Non-pigmented ciliary epithelial cell (primary cell): Measurements from ENCODE around the gene PUS3.
"Not testable (repeated sequence)": the region's sequence is repeated elsewhere in the genome, so short reads cannot be mapped to it uniquely, and the experiment has no call there.

Experiments used
- DNase-seq: peaks from one replicate; pipeline ENCODE4 v3.0.0-alpha.2; 2010; ENCODE audit warnings: low read depth

The PUS3 gene

GRCh38 chr11:125916683-125917347 is 13.8 kb upstream of the PUS3 start:
- DNase-seq: no peak

GRCh38 chr11:125914601-125915000 is 11.6 kb upstream of the PUS3 start:
- not testable (repeated sequence) for DNase-seq

GRCh38 chr11:125910226-125910849 is 7.3 kb upstream of the PUS3 start:
- no peak for DNase-seq

- DNase-seq: no peak
Observed at GRCh38 chr11:125904678-125905077, 1.7 kb upstream of the PUS3 start.

GRCh38 chr11:125903711-125904659 is 979 bp upstream of the PUS3 start, which contains the start of gene DDX25:
DDX25 (plus strand) TSS chr11:125904508; CDS start chr11:125904518, 10 bp downstream.
- no peak for DNase-seq

- DNase-seq: no peak
Observed at GRCh38 chr11:125902277-125902926, 604 bp downstream of the PUS3 start.

- DNase-seq: no peak
Observed at GRCh38 chr11:125901872-125902271, 1.1 kb downstream of the PUS3 start.

GRCh38 chr11:125892994-125893393 is 10.0 kb downstream of the PUS3 start:
- DNase-seq: no peak

- DNase-seq: no peak
Observed at GRCh38 chr11:125892071-125892470, 10.9 kb downstream of the PUS3 start.

- no peak for DNase-seq
Observed at GRCh38 chr11:125890447-125891100, 12.4 kb downstream of the PUS3 start.

GRCh38 chr11:125887373-125888324 is 15.4 kb downstream of the PUS3 start, which contains the start of gene HYLS1:
HYLS1 (plus strand) TSS chr11:125887668; CDS start chr11:125899369, 11,701 bp downstream.
- peak; percentile 85 for DNase-seq

- DNase-seq: no peak
Observed at GRCh38 chr11:125886997-125887372, 16.0 kb downstream of the PUS3 start.

GRCh38 chr11:125883375-125883774 is 19.6 kb downstream of the PUS3 start:
- no peak for DNase-seq

GRCh38 chr11:125881291-125881690 is 21.7 kb downstream of the PUS3 start:
- DNase-seq: no peak

- no peak for DNase-seq
Observed at GRCh38 chr11:125874556-125875124, 28.4 kb downstream of the PUS3 start.

GRCh38 chr11:125873881-125874555 is 29.0 kb downstream of the PUS3 start:
- DNase-seq: no peak

GRCh38 chr11:125872138-125872491 is 30.9 kb downstream of the PUS3 start:
- no peak for DNase-seq

- DNase-seq: no peak
Observed at GRCh38 chr11:125871391-125872137, 31.4 kb downstream of the PUS3 start.

GRCh38 chr11:125869521-125869920 is 33.5 kb downstream of the PUS3 start:
- DNase-seq: no peak
